GM21576 (cell line): ENCODE measurements around the gene CNDP2.
A peak's percentile ranks its signal among the peaks of the same experiment; 100 is the strongest.

Experiments
- ATAC-seq: cut with Tn5 transposase; IDR thresholded peaks from one replicate; pipeline ENCODE4 v1.9.1; 2021; ENCODE audit warnings: mild to moderate bottlenecking, moderate library complexity; ENCODE audit not compliant: unreplicated experiment

Gene CNDP2

DNA sequence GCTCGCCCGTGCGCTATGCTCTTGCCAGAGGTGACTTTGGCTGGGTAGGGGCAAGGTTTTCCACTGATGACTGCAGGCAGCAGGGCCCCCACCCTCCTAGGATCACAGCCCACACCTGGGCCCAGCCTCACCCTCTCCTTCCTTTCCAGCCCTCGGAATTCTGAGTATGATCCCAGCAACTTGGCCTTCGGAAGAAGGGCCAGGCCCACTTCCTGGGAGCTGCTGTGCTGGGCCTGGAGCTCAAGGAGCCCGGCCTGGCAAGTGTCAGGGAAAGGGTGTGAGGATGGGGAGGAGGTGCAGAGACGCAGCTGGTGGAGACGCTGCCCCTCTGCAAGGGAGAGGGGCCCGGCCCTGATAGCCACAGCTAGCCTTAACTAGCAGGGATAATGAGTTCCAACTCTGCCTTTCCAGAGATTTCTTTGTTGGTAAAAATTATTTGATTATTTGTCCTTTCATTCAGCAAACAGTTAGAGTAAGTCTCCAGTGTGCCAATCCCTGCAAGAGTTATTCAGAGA, 36.4 kb downstream of the CNDP2 start:
- ATAC-seq = no peak

DNA sequence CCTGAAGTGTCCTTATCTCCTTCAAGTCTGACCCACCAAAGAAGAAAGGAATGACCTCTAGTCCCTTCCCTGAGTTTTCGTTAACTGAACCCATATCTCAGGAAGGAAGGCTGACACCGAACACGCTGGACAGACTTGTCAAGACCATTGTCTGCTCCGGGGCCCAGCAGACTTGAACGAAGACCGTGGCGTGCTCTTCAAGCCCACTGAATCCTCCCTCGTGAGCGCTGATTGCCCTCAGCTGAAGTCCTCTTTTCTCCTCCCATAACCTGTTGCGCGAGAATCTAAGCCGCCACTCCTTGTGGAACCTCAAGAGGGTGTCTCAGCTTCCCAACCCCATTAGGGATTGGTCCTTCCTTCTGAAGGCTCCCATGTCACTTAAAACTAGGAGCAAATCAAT, 37.5 kb downstream of the CNDP2 start:
- no peak for ATAC-seq

- no peak for ATAC-seq
Observed at GRCh38 chr18:74534150-74534969, 38.2 kb downstream of the CNDP2 start, which contains the start of gene CNDP1. Gene CNDP1, plus strand, starts transcription at chr18:74534500. Its CDS starts 168 bp downstream, at chr18:74534668.

- ATAC-seq = peak; percentile 69
Observed at GRCh38 chr18:74534981-74535649, 39.0 kb downstream of the CNDP2 start.

DNA sequence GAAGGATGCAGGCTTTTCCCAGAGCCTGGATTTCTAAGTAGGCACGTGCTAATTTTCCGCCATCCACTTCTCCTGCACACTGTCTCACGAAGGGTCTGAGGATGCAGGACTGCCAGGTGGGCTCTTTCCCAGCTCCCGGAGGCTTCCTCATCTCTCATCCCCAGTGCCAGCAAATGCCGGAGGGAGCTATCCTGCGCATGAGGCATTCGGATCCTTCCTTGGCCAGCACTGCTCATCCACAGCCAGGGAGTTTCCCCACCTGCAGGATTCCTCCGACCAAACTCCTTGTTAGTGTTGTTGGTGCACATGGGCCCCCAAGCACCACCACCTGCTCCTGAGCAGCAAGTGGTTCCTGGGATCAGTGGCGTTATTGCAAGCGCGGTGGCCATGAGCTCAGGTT, 43.1 kb downstream of the CNDP2 start:
- ATAC-seq = no peak

DNA sequence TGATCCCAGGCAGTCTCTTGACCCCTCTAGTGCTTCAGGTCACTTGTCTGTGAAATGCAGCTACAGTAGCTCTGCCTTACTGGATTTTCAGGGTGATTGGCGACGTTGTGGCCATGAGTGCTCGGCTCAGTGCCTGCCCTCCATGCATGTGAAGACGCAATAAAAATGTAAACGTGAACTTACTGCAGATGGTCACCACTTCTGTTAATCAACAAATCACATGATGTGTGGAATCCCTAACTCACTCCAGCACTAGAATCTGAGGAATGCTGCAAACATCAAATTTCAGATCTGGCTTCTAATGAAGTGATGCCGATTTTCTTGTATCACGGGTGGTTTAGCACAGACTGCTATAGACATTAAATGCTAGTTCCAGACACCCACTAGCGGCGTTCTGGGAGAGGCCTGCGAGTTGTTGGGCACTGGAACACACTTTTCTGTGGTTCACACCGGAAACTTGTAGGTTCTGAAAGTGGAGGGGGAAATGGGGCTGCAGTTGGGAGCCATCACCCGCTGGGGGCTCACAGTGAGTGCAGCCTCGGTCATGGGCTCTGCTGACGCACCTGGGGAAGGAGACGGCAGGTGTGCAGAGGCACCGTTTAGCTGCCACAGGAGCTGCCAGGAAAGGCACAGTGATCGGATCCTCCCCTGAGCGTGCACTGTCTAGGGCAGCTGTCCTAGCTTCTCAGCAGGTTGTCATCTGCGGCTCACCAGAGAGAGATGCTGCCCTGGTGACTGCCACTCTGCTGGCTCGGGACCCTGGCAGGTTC, 44.7 kb downstream of the CNDP2 start:
- ATAC-seq = no peak

DNA sequence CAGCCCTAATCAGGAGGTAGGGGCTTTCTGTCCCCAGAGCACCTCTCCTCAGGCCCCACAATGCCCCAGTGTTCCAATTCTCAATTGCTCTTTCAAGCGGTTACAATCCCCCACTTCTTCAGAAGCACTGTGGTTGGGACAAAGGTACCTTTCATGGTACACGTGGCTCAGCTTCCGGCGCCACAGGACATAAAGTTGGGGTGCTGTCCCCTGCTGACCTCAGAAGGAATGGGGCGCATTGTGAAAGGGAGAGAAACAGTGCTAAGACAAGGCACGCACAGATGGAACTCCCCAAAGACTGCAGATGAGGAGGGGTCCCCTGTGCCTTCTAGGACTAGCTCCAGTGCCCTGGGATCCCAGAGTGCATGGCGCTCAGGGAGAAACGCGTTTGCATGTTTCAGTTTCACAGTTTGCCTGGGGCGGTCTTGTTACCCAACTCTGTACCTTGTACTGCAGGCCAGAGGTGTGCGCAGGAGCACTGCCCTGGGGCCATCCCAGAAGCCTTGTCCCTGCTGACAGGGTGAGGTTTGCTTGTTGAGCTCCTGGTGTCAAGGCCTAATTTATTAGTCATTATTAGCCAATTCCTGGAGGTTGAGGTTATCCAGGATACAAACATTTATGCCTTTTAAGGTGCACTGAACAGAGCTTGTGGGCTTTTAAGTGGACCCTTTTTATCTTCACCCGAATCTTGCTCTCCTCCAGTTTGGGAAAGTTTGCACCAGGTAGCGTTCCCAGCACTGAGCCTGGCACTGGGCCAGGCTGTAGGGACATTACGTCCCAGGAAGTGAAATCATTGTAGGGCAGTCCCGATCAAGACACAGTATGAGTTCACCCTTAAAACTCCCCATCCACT, 45.8 kb downstream of the CNDP2 start:
- ATAC-seq = no peak

DNA sequence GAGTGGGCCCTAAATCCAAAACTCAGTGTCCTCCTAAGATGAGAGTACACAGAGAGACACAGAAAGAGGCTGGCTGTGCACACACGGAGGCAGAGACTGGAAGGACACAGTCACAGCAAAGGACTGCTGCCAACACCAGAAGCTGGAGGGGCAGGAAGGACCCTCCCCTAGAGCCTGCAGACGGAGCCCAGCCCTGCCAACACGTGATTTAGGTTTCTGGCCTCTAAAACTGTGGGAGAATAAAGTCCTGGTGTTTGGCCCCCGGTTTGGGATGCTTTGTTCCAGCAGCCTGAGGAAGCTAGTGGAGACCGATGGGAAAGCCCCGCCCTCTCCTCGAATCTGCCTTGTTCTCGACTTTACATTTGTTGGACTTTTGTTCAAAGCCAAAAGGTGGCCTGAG, 48.7 kb downstream of the CNDP2 start:
- no peak for ATAC-seq

- ATAC-seq = no peak
Observed at GRCh38 chr18:74546007-74546406, 49.8 kb downstream of the CNDP2 start.

- no peak for ATAC-seq
Observed at GRCh38 chr18:74546751-74547530, 50.8 kb downstream of the CNDP2 start.

DNA sequence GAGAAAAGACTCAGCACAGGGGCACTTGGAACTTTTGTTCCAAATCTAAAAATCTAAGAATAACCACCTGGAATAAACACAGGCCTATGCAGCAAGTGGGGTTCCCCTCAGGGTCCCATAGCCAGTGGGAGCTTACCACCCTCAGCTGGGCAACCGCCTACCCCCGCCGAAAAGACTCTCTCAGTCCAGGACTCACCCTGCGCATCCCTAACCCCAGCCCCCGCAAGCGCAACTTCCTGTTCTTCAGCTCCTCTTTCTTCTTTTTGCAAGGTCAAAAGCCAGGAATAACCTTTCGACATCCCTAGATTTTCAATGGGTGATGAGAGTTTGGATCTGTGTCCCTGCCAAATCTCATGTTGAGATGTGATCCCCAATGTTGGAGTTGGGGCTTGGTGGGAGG, 51.7 kb downstream of the CNDP2 start:
- no peak for ATAC-seq

GRCh38 chr18:74549591-74550104, 53.5 kb downstream of the CNDP2 start:
- ATAC-seq = no peak

- ATAC-seq = no peak
Observed at GRCh38 chr18:74550886-74551285, 54.7 kb downstream of the CNDP2 start.

GRCh38 chr18:74551452-74551851, 55.3 kb downstream of the CNDP2 start:
- ATAC-seq = no peak

GRCh38 chr18:74551936-74552555, 55.9 kb downstream of the CNDP2 start:
- ATAC-seq = peak; percentile 100

DNA sequence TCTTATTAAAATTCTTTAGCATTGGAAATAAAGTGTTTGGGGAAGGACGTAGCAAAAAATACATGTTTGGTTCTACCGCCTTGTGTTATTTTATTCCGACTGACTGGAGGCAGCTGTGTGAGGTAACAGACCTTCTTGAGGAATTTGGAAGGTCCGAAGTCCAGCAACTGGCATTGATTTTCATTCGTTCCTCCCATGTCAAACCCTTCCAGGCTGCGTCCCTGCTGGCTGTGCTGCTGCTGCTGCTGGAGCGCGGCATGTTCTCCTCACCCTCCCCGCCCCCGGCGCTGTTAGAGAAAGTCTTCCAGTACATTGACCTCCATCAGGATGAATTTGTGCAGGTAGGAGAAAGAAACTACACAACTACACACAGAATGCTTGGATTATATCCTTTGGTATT, 60.0 kb downstream of the CNDP2 start:
- ATAC-seq = no peak

GRCh38 chr18:74558096-74558495, 61.9 kb downstream of the CNDP2 start:
- no peak for ATAC-seq

- no peak for ATAC-seq
Observed at GRCh38 chr18:74562131-74562730, 66.1 kb downstream of the CNDP2 start.

- no peak for ATAC-seq
Observed at GRCh38 chr18:74562775-74563174, 66.6 kb downstream of the CNDP2 start.
